Measurements from ENCODE around the gene TRIP4.
"Not testable (repeated sequence)": the region's sequence is repeated elsewhere in the genome, so short reads cannot be mapped to it uniquely, and the experiment has no call there.

Gene TRIP4

DNA sequence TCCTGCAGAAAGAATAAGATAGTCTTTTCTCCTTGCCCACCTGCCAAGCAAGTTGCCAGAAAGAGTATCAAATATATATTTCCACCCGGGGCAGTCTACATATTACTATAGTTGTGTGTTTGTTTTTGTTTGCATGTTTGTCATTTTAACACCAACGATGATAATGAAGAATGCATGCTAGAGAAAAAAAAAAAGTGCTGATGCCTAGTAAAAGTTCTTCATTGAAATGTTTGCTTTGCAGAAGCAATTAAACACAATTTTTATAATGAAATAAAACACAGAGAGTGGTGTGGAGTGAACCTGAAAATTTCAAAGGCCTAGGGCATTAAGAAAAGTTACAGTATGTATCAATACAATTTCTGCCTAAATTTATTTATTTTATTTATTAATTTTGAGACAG is 3.9 kb upstream of the TRIP4 start:
- no peak for DNase-seq

DNA sequence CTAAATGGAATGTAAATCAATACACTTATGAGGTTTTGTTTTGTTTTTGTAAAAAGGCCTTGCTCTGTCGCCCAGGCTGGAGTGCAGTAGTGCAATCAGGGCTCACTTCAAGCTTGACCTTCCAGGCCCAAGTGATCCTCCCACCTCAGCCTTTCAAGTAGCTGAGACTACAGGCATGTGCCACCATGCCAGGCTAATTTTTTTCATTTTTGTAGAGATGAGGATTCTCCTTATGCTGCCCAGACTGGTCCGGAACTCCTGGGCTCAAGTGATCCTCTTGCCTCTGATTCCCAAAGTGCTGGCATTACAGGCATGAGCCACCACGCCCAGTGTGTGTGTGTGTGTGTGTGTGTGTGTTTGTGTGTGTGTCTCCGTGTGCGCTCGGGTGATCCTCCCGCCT is 1.3 kb upstream of the TRIP4 start:
- no peak for DNase-seq

DNA sequence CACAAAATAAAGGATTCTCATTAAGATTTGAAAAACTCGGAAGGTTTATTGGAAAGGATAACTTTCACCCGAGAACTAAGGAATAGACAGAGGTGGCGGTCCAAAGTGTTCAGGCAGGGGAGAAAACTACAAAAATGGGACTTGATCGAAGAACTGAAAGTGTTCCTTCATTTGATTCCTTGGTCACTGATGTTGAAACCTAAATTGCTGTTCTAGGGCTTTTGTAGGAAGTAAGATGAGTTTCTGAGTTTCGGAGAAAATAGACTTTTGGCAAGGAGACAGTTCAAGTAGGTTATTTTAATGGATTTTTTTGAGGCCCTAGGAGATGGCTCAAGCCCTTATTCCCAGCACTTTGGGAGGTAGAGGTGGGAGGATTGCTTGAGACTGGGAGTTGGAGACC is 1.4 kb downstream of the TRIP4 start:
- no peak for DNase-seq

DNA sequence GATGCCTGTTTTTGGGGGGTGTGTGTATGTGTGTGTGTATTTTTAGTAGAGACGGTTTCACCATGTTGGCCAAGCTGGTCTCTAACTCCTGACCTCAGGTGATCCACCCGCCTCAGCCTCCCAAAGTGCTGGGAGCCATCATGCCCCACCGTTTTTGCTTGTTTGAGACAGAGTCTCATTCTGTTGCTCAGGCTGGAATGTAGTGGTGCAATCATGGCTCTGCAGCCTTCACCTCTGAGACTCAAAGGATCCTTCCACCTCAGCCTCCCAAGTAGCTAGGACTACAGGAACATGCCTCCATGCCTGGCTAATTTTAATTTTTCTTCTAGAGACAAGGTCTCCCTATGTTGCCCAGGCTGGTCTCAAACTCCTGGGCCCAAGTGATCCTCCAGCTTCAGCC is 4.8 kb downstream of the TRIP4 start:
- DNase-seq: not testable (repeated sequence)

DNA sequence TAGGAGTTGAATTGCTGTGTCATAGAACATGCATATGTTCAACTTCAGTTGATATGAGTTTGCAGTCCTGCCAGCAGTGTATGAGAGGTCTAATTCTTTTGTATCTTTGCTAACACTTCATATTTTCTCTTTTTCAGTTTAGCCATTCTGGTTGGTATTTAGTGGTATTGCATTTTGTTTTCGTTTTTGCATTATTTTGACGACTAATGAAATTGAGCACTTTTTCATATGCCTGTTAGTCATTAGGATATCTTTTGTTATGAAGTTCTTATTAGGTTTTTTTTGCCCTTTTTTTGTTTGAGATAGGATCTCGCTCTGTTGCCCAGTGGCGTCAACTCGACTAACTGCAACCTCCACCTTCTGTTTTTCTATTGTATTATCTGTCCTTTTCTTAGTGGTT is 9.2 kb downstream of the TRIP4 start:
- DNase-seq: no peak

DNA sequence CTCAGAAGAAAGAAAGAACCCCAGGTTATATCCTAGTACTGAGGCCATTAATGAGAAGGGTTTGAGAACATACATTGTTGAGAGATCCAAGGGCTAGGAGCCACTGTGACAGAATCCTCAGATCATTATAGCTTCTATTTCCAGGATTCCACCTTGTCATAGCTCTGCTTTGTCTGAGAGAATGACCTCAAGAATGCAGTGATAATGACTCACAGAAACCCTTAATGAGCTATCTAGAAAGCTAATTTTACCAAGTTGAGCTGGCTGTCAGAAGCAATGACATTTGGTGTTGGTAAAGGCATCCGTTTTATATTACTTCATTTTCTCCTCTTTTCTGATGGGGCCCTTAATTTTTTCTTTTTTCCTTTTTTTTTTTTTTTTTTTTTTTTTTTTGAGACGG is 10.9 kb downstream of the TRIP4 start:
- no peak for DNase-seq

DNA sequence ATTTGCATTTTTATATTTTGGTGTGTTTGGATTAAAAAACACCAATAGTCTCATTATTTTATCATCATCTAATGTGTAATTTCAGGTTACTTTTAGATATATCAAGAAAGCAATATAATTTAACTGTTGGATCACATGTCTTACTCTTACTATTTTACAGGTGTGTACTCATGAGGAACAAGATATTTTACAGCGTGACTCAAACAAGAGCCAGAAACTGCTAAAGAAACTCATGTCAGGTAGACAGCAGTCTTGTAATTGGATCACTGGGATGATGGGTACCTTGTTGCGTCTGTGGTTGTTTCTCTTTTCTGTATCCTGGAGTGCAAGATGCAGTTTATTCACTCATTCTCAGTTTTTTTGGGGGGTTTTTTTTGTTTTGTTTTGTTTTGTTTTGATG is 12.9 kb downstream of the TRIP4 start:
- no peak for DNase-seq

DNA sequence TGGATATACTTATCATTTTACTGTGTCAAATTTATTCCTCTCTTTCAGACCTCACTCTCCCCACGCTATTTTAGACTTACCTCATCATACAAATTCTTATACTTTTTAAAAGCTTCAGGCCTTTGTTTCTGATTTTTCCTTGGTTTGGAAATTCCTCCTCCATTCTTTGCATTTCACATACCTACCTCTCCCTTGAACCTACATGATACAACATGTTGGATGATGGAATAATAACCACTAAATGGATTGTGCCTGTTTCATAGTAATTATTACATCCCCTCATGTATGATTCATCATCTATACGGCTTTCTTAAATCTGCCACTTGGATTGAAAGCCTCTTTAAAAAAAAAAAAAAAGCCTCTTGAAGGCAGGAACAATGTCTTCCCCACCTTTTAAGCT is 24.6 kb downstream of the TRIP4 start:
- no peak for DNase-seq

DNA sequence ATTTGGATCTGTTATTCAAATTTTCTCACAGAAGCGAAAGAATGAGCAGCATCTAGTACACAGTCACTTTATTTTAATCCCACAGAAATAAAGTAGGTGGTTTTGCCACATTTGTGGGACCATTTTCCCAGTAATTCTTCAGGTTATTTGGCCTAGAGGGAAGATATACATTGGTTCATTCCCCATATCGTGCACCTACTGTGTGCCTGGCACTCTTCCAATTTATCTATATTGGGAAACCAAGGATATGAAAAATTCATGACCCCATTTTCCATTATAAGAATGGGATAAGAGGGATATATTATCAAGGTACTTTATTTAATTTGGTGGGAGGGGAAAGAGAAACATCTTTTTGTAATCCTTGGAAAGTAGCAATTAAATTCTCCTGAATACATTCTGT is 35.1 kb downstream of the TRIP4 start:
- DNase-seq: no peak

DNA sequence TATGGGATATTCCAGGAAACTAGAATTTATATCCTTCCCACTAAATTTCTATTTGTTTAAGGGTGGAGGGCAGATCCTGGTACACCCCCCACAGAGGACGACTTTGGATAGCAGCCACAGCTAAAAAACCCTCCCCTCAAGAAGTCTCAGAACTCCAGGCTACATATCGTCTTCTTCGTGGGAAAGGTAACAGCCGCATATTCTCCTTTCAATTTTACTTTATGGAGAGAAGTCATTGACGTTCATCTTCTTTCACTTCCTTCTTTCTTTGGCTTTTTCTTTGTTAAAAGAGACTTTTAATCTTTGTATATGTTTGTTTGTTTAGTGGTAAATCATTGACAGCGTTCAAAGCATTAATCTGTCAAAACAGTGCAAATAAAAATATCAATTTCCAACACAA is 36.3 kb downstream of the TRIP4 start:
- no peak for DNase-seq

DNA sequence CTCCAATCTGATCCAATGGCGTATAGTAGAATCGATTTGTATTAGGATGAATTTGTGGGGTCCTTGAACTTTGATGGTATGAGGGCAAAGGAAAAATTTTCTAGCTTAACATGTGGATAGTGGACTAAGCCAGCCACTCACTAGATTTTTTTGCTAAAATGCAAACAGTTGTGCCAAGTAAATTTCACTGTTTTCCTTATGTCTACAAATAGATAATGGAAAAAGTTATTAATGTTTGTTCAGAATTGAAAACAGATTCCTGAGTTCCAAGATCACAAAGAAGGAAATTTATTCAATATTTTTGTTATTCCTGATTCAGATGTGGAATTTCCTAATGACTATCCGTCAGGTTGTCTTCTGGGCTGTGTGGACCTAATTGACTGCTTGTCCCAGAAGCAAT is 37.6 kb downstream of the TRIP4 start:
- DNase-seq: no peak

DNA sequence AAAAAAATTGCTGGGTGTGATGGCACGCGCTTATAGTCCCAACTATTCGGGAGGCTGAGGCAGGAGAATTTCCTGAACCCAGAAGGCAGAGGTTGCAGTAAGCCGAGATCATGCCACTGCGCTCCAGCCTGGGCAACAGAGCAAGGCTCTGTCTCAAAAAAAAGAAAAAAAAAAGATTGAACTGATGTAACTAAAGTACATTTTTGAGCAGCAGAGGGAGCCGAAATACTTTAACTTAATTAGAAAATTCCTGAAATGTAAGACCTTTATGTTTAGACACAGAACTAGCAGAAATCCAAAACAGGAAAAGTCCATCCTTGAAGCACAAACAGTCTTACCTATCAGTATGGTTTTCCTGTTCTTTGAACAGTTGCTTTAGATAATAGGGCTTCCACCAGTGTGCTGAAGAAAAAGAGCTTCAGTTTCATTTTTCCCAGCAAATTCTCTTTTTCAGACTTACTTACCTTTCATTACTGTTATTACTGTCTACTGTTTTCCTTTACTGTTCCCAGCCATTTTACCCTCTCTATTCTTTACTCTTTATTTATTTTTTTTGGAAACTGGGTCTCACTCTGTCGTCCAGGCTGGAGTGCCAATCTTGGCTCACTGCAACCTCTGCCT is 39.3 kb downstream of the TRIP4 start:
- no peak for DNase-seq

DNA sequence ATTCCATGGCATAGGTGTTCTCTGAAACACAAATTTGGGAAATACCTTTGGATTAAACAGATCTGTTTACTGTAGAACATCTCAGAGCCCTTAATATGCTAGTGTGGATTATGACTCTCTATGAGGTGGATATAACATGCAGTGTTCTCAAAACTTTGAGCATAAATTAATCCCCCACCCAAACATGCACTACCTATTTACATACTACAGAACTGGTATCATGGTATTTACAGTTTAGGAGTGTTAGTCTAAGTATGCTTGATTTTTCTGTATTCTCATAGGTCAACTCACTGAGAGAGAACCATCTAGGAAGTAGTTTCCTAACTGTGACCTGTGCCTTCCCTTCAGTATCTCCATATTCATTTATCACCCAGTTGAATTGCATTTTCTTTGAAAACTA is 41.8 kb downstream of the TRIP4 start:
- no peak for DNase-seq

DNA sequence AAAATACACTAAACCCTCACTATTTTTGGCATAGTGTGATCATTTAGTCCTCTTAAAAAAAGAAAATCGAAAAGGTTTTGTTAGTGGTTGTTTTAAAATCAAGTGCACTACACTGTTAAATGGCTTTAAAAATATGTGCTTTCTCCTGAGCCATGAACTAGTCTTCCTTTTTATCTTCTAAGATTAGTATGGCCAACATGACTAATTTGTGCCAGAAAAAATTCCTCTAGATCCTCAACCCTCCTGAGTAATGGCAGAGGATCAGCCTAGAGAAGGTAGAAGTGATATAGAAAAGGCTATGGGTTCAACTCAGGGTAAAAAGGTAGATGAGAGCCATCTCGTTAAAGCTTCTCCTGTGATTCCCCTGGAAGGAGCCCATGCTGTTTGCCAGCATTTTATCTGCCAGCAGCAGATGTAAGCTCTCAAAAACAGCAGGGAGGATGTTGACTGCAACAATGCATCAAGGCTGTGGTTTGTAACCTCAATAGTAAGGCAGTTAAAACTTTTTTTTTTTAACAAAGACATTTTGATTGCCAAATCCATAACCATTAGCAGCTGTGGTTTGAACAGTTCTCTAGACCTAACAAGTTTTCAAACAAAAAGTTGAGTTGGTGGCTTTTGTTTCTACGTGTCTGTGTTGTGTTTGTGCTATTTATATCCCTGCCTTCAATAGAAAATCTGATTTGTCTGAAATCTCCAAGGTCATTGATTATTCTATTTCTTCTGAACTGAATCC is 42.5 kb downstream of the TRIP4 start:
- peak; percentile 20 for DNase-seq

DNA sequence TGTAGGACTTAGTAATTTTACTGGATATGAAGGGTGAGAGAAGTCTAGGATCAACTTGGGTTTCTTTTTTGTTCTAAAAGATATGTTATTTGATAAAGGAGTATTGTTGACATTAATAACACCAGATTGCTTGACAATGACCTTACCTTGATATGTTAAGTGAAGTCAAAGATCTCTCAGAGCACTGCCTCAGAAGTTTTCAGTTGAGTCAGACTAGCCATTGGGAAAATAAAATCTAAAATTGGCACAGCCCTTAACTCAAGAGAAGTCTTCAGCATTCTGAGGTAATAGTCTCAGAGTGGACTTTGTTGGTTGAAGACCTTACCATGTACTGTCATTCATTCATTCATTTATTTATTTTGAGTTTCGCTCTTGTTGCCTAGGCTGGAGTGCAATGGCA is 50.3 kb downstream of the TRIP4 start:
- no peak for DNase-seq

DNA sequence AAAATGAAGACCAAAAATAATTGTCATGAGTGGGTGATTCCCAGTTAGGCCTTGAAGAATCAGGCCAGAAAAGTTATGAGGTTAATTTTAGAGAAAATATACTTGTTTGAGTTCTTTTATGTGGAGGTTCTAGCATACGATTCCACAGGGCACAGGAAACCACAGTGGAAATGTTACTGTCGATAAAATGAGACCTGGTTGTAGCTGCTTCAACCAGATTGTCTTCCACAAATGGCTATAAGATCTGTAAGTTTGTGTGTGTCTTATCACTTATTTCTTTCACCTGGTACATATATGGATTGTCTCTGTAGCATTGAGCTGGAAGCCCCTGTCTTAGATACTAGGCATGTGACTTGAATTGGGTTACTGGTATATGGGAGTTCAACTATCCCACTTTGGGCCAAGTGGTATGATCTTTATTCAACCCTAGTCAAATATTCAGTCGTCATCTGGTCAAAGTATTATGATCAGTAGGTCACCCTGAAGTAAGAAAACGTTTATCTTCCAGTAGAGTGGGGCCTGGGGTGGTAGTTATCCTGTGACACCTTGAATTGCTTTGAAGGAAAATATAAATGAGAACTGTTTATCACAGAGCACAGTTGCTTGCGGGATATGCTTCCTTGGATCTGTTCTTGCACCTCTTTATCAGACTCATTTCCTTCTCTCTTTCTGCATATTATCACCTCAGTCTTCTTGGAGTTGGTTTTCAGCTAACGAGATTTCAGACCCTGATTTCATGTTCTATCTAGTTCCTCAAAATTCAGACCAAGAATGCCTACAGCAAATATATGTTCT is 51.2 kb downstream of the TRIP4 start:
- DNase-seq: no peak

DNA sequence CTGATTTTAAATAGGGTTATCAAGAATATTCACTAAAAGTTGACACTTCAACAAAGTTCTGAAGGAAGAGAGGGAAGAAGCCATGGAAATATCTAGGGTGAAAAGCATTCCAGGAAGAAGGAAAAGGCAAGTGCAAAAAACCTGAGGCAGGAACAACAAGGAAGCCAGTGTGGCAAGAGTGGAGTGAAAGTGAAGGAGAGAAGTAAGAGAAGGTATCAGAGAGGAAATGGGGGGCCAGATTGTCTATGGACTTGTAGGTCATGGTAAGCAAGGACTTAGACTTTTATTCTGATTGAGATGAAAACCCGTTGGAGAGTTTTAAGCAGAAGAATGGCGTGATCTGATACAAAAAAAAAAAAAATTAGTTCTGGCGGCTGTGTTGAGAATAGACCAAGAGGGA is 54.2 kb downstream of the TRIP4 start:
- no peak for DNase-seq

DNA sequence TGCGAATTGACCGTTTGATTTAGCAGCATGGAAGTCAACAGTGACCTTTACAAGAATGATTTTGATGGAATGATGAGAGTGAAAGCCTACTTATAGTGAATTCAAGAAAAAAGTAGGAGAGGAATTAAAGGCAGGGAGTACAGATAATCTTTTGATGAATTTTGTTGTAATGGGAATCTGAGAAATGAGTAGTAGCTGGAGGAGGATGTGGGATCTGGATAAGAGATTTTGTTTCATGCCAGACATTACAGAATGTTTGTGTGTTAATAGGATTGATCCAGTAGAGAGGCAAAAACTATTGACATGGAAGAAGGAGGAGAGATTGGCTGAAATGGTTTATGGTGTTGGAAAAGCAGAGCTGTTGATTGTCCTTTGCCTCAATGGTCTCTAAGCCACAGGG is 55.4 kb downstream of the TRIP4 start:
- DNase-seq: no peak

DNA sequence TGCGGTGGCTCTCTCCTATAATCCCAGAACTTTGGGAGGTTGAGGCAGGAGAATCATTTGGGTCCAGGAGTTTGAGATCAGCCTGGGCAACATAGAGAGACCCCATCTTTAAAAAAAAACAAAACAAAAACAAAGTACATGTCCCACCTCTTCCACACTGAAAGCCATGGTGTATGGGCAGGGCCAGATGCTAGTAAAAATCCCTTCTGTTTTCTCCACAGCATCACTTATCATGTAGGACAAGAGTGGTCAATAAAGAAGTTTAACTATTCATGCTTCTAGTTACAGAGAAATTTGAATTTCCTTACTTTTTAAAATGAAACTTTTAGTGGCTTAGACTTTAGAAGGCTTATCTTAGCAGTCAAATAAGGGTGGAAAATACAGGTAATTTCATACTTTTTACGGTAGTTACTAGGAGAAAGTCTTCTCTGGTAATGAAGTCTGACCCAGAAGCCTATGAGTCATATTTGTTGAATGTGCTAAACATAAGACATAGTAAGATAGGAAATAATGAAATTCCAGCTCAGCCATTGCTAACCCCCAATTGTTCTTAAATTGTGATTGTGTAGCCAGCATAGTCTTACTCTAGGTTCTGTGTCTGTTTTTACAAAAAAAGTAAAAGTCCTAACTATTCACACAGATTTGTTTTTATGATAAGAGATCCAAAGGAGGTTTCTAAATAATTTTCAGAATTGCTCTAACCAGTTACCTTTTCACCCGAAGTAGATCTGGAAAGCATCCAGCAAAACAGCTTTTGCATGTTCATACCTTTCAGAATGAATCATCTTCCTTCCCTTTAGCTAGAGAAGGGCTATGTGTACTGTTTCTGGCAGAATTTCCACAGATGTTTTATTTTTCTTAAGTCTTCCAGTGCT is 56.3 kb downstream of the TRIP4 start:
- DNase-seq: no peak

DNA sequence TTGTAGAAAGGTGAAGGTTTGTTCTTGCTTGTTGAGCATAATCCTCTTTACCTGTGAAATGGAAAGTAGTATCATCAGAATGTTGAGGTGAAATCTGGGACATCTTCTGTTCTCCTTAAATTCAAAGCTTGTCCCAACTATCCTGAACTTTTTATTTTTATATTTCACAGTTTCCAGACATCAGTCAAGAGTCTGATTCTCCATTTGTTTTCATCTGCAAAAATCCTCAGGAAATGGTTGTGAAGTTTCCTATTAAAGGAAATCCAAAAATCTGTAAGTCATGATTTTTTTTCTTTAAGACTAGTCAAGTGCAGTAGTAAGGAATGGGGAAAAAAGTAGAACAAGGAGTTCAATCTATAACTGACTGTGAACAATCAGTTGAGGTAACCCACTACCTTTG is 57.2 kb downstream of the TRIP4 start:
- DNase-seq: no peak

DNA sequence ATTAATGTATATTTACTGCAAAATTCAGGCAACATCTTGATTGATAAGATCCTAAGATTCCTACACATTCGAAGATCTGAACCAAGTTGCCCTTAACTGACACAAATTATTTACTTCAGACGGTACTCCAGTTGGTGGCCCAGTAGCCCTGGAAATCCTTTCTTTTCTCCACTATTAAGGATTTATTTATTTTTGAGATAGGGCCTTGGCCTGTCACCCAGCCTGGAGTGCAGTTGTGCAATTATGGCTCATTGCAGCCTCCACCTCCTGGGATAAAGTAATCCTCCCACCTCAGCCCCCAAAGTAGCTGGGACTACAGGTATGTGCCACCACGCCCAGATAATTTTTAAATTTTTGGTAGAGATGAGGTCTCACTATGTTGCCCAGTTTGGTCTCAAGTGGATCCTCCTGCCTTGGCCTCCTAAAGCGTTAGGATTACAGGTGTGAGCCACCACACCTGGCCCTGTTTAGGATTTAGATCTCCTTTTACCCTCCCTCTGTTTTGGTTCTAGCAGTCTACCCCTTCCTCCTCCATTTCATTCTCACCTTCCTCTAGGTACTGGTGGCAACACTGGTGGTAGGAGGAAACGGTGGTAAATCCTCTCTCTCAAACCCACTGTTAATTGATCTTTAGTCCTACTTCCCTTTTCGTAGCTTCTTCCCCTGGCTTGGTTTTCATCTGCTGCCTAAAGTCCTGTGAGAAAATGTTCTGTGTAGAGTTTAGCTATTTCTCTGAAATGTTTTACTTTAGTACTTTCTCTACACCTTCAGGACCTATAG is 60.1 kb downstream of the TRIP4 start:
- DNase-seq: no peak

DNA sequence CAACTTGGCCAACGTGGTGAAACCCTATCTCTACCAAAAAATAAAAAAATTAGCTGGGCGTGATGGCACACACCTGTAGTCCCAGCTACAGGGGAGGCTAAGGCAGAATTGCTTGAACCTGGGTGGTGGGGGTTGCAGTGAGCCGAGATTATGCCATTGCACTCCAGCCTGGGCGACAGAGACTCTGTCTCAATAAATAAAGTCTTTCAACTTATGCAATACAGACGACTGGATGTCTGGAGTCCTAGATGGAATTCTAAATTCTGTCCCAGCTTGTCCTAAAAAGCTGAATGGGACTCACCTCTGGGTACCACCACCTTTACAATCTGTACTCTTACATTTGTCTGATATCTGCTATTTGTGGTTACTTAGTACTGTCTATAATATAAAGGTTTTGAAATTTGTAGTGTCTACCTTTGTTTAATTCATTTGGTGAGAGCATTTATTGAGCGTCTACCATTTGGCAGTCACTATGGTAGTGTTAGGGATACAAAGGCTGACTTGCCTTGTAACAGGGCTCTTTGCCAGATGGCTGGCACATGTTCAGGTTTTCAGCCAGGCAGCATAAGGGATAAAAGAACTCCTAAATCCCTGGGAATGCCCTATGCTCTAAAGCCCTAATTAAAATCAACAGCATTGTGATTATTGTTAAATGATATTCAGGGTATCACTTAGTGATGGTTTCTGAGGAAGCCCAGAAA is 65.5 kb downstream of the TRIP4 start:
- DNase-seq: peak; percentile 73
